Suprapubic skin (tissue), 4 donors: ENCODE data around the gene RIOK1. TPM values are rescaled to one million over a fixed set of nuclear protein-coding genes. Genes with fewer than 3 reads are reported as not detected.
"Not testable (repeated sequence)": the region's sequence is repeated elsewhere in the genome, so short reads cannot be mapped to it uniquely, and the experiment has no call there.

Experiments
- DNase-seq, 2 donors: peaks; one replicate each; pipeline ENCODE4 v3.0.0-alpha.2; 2019; ENCODE audit warnings: low spot score in 2 of 2
- H3K27ac ChIP-seq: fragments of 200-600 bp; sonication (generic); one replicate; pipeline ENCODE4 v1.5.1; 2019
- H3K27me3 ChIP-seq: fragments of 200-600 bp; sonication (generic); one replicate; pipeline ENCODE4 v1.5.1; 2019
- H3K36me3 ChIP-seq: fragments of 200-600 bp; sonication (generic); one replicate; pipeline ENCODE4 v1.5.1; 2019
- H3K4me1 ChIP-seq: fragments of 200-600 bp; sonication (generic); one replicate; pipeline ENCODE4 v1.5.1; 2019
- H3K4me3 ChIP-seq: fragments of 200-600 bp; sonication (generic); one replicate; pipeline ENCODE4 v1.5.1; 2019; ENCODE audit warnings: mild to moderate bottlenecking
- H3K9me3 ChIP-seq: fragments of 200-600 bp; sonication (generic); one replicate; pipeline ENCODE4 v1.5.1; 2019
- EP300 ChIP-seq: sonication (generic); formaldehyde crosslinking; IDR thresholded peaks from one replicate; pipeline ENCODE4 v1.6.1; 2017; ENCODE audit warnings: antibody characterized with exemption
- POLR2A ChIP-seq, 2 donors: fragments of 450-650 bp; IDR thresholded peaks; one replicate each; pipeline ENCODE4 v1.6.1; 2017; ENCODE audit warnings: antibody characterized with exemption in 2 of 2, mild to moderate bottlenecking in 2 of 2, moderate library complexity in 2 of 2
- POLR2AphosphoS5 ChIP-seq, 3 donors: sonication (generic); formaldehyde crosslinking; IDR thresholded peaks; one replicate each; pipeline ENCODE4 v1.6.1; 2017; ENCODE audit warnings: antibody characterized with exemption in 3 of 3
- WGBS: methylation state at CpG from one replicate; pipeline ENCODE4 v1.1.5; 2018; 5-methylcytosine and 5-hydroxymethylcytosine counted together
- total RNA-seq, 4 donors: library from RNA; depleted of rRNA; stranded (reverse); fragments of >200 nt; gene quantifications; one replicate each; pipeline ENCODE4 v1.1.0, GENCODE V29; 2016
- TF ChIP-seq, protein P1 (sequence below), 2 donors: fragments of 200-600 bp in 1 of 2; fragments of 450-650 bp in 1 of 2; sonication (generic) in 1 of 2; IDR thresholded peaks; one replicate each; pipeline ENCODE4 v1.5.1; 2016 to 2019; ENCODE audit warnings: antibody characterized with exemption in 2 of 2, mild to moderate bottlenecking in 1 of 2, moderate library complexity in 1 of 2

Gene RIOK1
- total RNA-seq, 4 donors from 2014 or later: 18.6 to 24.6 (median 22.7) TPM

GRCh38 chr6:7452898-7453297 lies 63.3 kb downstream of the RIOK1 start:
- no peak for TF ChIP-seq EP300
- no peak for TF ChIP-seq POLR2A (IDR thresholded peaks at IDR 0.05)
- TF ChIP-seq POLR2AphosphoS5 (IDR thresholded peaks at IDR 0.05): no peak
- TF ChIP-seq, protein P1, sequence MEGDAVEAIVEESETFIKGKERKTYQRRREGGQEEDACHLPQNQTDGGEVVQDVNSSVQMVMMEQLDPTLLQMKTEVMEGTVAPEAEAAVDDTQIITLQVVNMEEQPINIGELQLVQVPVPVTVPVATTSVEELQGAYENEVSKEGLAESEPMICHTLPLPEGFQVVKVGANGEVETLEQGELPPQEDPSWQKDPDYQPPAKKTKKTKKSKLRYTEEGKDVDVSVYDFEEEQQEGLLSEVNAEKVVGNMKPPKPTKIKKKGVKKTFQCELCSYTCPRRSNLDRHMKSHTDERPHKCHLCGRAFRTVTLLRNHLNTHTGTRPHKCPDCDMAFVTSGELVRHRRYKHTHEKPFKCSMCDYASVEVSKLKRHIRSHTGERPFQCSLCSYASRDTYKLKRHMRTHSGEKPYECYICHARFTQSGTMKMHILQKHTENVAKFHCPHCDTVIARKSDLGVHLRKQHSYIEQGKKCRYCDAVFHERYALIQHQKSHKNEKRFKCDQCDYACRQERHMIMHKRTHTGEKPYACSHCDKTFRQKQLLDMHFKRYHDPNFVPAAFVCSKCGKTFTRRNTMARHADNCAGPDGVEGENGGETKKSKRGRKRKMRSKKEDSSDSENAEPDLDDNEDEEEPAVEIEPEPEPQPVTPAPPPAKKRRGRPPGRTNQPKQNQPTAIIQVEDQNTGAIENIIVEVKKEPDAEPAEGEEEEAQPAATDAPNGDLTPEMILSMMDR (IDR thresholded peaks at IDR 0.05): no peak
- Histone ChIP-seq H3K4me1 (no peaks in the 10 kb centered on the region), H3K27me3 (no peaks in the 10 kb centered on the region), H3K4me3 (no peak overlapping the region), H3K36me3 (no peaks in the 10 kb centered on the region), H3K27ac (no peak overlapping the region), H3K9me3 (no peaks in the 10 kb centered on the region)
- no peak for DNase-seq
- WGBS: 69% methylated on average over 6 of the region's 6 CpGs

- 74% methylated on average over 5 of the region's 5 CpGs for WGBS
- DNase-seq: no peak
- Histone ChIP-seq H3K4me1 (no peaks in the 10 kb centered on the region), H3K4me3 (no peak overlapping the region), H3K27me3 (no peaks in the 10 kb centered on the region), H3K27ac (no peak overlapping the region), H3K36me3 (no peaks in the 10 kb centered on the region), H3K9me3 (no peaks in the 10 kb centered on the region)
- TF ChIP-seq, protein P1 (IDR thresholded peaks at IDR 0.05): no peak
- TF ChIP-seq POLR2A (IDR thresholded peaks at IDR 0.05): no peak
- no peak for TF ChIP-seq POLR2AphosphoS5 (IDR thresholded peaks at IDR 0.05)
- TF ChIP-seq EP300: no peak
Measured at GRCh38 chr6:7454696-7455358, 65.2 kb downstream of the RIOK1 start.

GRCh38 chr6:7456302-7456701 lies 66.7 kb downstream of the RIOK1 start:
- not testable (repeated sequence) for H3K27me3 ChIP-seq, H3K36me3 ChIP-seq, H3K4me3 ChIP-seq, H3K9me3 ChIP-seq, H3K27ac ChIP-seq, DNase-seq, H3K4me1 ChIP-seq
- 94% methylated on average over 19 of the region's 31 CpGs for WGBS

DNA sequence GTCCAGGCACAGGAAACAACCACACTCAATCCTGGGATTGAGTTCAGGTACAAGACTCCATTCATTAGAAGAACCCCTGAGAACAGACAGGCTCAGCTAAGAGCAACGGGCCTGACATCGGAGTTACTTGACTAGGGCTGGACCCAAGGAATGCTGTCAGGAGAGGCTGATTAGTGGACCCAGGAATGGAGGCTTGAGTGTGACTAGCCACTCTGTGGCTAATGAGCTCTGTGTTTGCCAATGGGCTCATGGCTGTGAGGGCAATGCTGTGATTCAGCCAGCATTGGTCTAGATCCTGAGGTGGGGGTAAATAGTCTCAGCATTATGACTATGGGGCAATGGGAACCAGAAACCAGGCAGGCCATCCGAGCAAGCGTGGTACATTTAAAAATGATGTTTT lies 71.8 kb downstream of the RIOK1 start:
- TF ChIP-seq, protein P1 (IDR thresholded peaks at IDR 0.05): no peak
- TF ChIP-seq POLR2AphosphoS5 (IDR thresholded peaks at IDR 0.05) (no peak), EP300 (no peak), POLR2A (IDR thresholded peaks at IDR 0.05) (no peak)
- 84% methylated on average over 4 of the region's 4 CpGs for WGBS
- H3K27ac ChIP-seq: no peak overlapping the region
- H3K36me3 ChIP-seq: no peaks in the 10 kb centered on the region
- no peaks in the 10 kb centered on the region for H3K9me3 ChIP-seq
- peaks cover 7% of the 10 kb centered on the region for H3K4me1 ChIP-seq
- no peak overlapping the region for H3K4me3 ChIP-seq
- no peak for DNase-seq
- H3K27me3 ChIP-seq: no peaks in the 10 kb centered on the region

GRCh38 chr6:7463785-7464184 lies 74.2 kb downstream of the RIOK1 start:
- Histone ChIP-seq H3K9me3 (no peaks in the 10 kb centered on the region), H3K4me1 (peaks cover 18% of the 10 kb centered on the region), H3K27me3 (no peaks in the 10 kb centered on the region), H3K36me3 (no peaks in the 10 kb centered on the region), H3K27ac (no peak overlapping the region), H3K4me3 (no peak overlapping the region)
- TF ChIP-seq EP300: no peak
- no peak for TF ChIP-seq POLR2A (IDR thresholded peaks at IDR 0.05)
- TF ChIP-seq POLR2AphosphoS5 (IDR thresholded peaks at IDR 0.05): no peak
- TF ChIP-seq, protein P1 (IDR thresholded peaks at IDR 0.05): no peak
- WGBS: 16% methylated on average over 4 of the region's 4 CpGs
- no peak for DNase-seq
